Measurements from ENCODE around the gene PER3. TPM values are rescaled to one million over a fixed set of nuclear protein-coding genes. Genes with fewer than 3 reads are reported as not detected.

PER3 gene
- total RNA-seq, 2 experiments from 2014 or later = 2.3 to 2.5 TPM

DNA sequence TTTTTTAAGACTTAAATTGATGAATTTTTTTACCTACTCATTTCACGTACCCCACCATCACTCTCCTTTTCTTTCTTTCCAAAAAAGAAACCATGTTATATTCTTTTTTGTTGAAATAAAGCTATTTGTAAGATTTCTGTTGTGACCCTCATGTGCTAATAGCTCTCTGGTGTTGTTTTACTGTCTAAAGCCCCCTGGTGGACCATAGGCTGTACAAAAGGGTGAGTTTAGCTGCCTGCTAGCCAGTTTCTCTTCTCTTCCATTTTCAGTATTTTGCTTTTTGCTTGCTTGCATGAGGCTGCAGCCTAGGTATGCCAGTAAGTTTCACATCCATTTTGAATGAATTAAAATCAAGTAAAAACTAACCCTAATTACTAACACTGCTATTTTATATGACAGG lies 28.6 kb upstream of the PER3 start:
- Mint-ChIP-seq H3K27me3 (peaks cover 8% of the 10 kb centered on the region), H3K27ac (no peak overlapping the region), H3K9me3 (ENCODE audit: low read depth) (no peaks in the 10 kb centered on the region), H3K4me3 (no peak overlapping the region), H3K4me1 (peaks cover 20% of the 10 kb centered on the region), H3K36me3 (ENCODE audit: low read depth) (no peaks in the 10 kb centered on the region)
- CTCF ChIA-PET = interaction anchor here (0.7 to 10.2 kb wide), 2 partner anchors 88 to 169 kb away, joined by 3 to 334 read pairs; no protein-coding TSS in a partner anchor
- ATAC-seq (no peak), DNase-seq (no peak)
- POLR2A ChIA-PET = no interaction called here
- intact Hi-C loops (cut with DNase I, micrococcal nuclease) = no loop called here

DNA sequence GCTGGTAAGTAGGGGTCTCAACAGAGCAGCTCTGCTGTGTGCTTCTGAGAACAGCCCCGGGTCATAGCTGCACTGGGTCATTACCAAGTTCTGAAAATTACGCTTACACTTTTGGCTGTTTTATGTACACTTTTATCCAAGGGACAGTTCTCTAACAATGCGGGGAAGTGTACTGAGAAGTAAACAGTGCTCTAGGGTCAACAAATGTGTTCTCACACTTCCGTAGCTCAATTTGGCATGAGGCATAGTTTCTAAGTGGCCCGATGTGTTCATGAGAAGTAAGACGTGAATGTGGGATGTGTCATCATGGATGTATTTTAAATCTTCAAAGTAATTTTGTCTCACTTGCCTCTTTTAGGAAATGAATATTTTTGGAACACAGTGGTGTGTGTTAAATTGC lies 23.8 kb upstream of the PER3 start:
- no peaks in the 10 kb centered on the region for H3K9me3 Mint-ChIP-seq (ENCODE audit: low read depth)
- peaks cover 6% of the 10 kb centered on the region for H3K27me3 Mint-ChIP-seq
- ATAC-seq (no peak), DNase-seq (no peak)
- ChIA-PET POLR2A (no interaction called here), CTCF (interaction anchor here (1.1 to 2.7 kb wide), 4 partner anchors 8 to 92 kb away, joined by 3 to 23 read pairs (median 5); no protein-coding TSS in a partner anchor)
- H3K4me3 Mint-ChIP-seq = no peak overlapping the region
- H3K36me3 Mint-ChIP-seq (ENCODE audit: low read depth) = no peaks in the 10 kb centered on the region
- H3K4me1 Mint-ChIP-seq = no peaks in the 10 kb centered on the region
- intact Hi-C loops (cut with DNase I, micrococcal nuclease) = no loop called here
- no peak overlapping the region for H3K27ac Mint-ChIP-seq

DNA sequence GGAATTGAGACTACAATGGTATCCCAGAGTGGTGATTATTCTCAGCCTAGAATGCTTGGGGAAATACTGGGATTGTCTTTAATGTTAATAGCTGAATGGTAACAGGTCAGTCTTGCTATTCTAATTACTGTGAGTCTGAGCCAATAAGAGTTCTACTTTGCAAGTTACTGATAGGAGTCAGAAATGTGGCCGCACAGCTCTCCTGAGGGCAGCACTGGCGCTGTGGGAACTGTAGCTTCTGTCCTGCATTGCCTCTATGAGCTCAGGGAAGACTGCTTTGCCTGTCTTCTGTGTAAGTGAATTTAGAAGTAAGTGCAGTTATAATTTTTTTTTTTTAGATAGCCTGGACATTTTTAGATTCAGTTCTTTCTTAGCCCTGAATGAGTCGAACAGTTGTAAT lies 23.0 kb upstream of the PER3 start:
- ATAC-seq (no peak), DNase-seq (no peak)
- CTCF ChIA-PET = interaction anchor here (0.6 to 2.7 kb wide), 6 partner anchors 8 to 94 kb away, joined by 3 to 23 read pairs (median 4); no protein-coding TSS in a partner anchor
- Mint-ChIP-seq H3K4me1 (no peaks in the 10 kb centered on the region), H3K4me3 (no peak overlapping the region), H3K27me3 (peaks cover 2% of the 10 kb centered on the region), H3K9me3 (ENCODE audit: low read depth) (no peaks in the 10 kb centered on the region), H3K27ac (no peak overlapping the region), H3K36me3 (ENCODE audit: low read depth) (no peaks in the 10 kb centered on the region)
- intact Hi-C loops (cut with DNase I, micrococcal nuclease) = no loop called here
- POLR2A ChIA-PET = no interaction called here

DNA sequence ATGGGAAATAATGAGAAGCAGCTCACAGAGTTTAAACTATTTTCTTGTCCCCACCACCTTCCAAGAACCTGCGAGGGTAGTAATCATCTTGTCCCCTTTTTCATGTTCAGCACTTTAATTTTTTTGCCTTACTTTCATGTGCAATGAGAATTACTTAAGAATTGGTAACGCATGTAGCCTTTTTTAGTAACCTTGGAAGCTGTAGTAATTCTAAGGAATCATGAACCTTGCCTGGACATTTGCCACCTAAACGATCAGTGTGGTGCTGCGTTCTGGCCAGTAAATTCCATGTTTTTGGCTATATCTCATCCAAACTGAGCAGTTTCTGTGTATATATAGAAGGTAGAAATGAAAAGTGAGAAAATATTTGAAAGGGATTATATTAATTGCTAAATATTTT lies 16.9 kb upstream of the PER3 start:
- H3K4me1 Mint-ChIP-seq = peaks cover 8% of the 10 kb centered on the region
- CTCF ChIA-PET = interaction anchor here (0.6 to 5.0 kb wide), 3 partner anchors 15 to 98 kb away, joined by 3 to 28 read pairs (median 3); no protein-coding TSS in a partner anchor
- intact Hi-C loops (cut with DNase I, micrococcal nuclease) = no loop called here

DNA sequence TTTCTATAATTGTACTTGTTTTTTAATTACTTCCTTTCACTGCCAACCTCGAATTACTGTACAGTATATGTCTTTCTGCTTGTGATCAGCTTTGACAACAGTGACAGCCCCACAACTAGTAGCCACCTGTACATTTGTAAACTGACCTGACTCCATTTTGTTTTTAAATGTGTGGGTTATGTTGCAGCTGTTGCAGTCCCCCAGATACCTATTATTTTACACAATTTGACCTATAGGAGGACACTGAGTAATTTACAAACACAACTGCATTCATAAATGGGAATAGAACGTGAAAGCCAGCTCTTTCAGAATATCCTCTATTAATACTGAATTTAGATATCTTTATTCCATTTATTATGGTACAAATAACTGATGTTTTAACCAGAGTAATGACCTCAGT lies 15.5 kb upstream of the PER3 start:
- Mint-ChIP-seq H3K27ac (no peak overlapping the region), H3K4me3 (no peak overlapping the region), H3K36me3 (ENCODE audit: low read depth) (peaks cover 4% of the 10 kb centered on the region), H3K9me3 (ENCODE audit: low read depth) (no peaks in the 10 kb centered on the region), H3K4me1 (peaks cover 21% of the 10 kb centered on the region), H3K27me3 (peaks cover 6% of the 10 kb centered on the region)
- ChIA-PET POLR2A (no interaction called here), CTCF (interaction anchor here (0.7 to 5.0 kb wide), 8 partner anchors 9 to 213 kb away, joined by 3 to 28 read pairs (median 4); no protein-coding TSS in a partner anchor)
- ATAC-seq = no peak
- intact Hi-C loops (cut with DNase I, micrococcal nuclease) = no loop called here
- DNase-seq = no peak

More for the DNA sequence above, 16.9 kb upstream of the PER3 start:
- POLR2A ChIA-PET = no interaction called here
- H3K9me3 Mint-ChIP-seq (ENCODE audit: low read depth) = no peaks in the 10 kb centered on the region
- no peak overlapping the region for H3K4me3 Mint-ChIP-seq
- H3K36me3 Mint-ChIP-seq (ENCODE audit: low read depth) = no peaks in the 10 kb centered on the region
- no peak for DNase-seq
- no peak for ATAC-seq
- H3K27ac Mint-ChIP-seq = no peak overlapping the region
- H3K27me3 Mint-ChIP-seq = peaks cover 7% of the 10 kb centered on the region

DNA sequence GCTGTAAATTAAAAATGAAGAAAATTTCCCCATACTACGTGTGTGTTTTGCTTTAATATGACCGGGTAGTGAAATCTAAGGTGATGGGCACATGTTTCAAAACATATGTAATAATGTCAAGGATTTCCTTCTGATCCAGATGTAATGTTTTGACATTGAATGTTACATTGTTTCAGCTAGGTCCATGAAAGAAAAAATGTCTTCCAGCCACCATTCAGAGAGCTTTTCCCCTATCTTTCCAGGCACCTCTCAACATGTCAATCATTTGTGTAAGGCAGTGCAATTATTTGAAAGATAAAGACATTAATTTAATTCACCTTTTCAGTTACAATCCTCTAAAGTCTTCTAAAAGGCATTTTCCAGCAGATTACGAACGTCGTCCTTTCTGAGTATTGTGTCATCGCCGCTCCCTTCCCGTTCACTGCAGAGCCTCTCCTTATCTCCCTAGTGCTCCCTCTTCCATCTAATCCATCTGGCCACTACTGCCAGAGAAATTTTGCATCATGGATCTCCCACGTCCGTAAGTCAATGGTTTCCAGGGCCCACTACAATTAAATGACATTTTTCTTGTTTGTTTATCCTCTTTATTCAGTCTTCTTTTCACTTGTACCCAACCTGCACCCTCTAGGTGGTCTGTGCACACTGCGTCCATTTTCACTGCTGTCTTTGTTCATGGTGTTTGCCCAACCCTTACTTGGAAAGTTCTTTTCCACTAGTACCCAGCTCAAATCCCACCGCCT lies 14.2 kb upstream of the PER3 start:
- CTCF ChIA-PET = interaction anchor here (1.0 to 5.0 kb wide), 6 partner anchors 11 to 214 kb away, joined by 3 to 28 read pairs (median 4); no protein-coding TSS in a partner anchor
- intact Hi-C loops (cut with DNase I, micrococcal nuclease) = loop anchor here in 1 of 2 experiments (5.0 kb wide), 1 partner anchor 1168 kb away; the partner anchor contains the start of gene KLHL21
- no peak for ATAC-seq
- H3K9me3 Mint-ChIP-seq (ENCODE audit: low read depth) = no peaks in the 10 kb centered on the region
- H3K4me1 Mint-ChIP-seq = peaks cover 21% of the 10 kb centered on the region
- POLR2A ChIA-PET = no interaction called here
- H3K27ac Mint-ChIP-seq = peak overlapping the region; percentile 28
- DNase-seq = no peak
- peaks cover 6% of the 10 kb centered on the region for H3K27me3 Mint-ChIP-seq
- peak overlapping the region; percentile 5 for H3K4me3 Mint-ChIP-seq
- H3K36me3 Mint-ChIP-seq (ENCODE audit: low read depth) = peaks cover 7% of the 10 kb centered on the region

DNA sequence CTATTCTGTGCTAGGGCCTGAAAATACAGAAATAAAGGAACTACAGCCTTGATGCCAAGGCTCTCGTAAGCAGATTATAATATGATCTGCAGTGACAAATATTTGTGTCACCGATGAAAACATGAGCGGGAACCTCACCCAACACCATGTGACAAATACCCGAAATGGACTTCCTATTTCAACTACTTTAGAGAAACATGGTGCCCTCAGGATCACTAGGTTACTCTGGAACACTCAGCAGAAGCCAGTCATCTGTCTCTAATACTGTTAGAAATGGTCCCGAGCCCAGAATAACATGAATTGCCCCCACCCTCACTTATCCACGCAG lies 13.5 kb upstream of the PER3 start:
- Mint-ChIP-seq H3K4me3 (peak overlapping the region; percentile 80), H3K27me3 (peaks cover 6% of the 10 kb centered on the region), H3K27ac (peak overlapping the region; percentile 62), H3K36me3 (ENCODE audit: low read depth) (peaks cover 11% of the 10 kb centered on the region), H3K4me1 (peaks cover 21% of the 10 kb centered on the region), H3K9me3 (ENCODE audit: low read depth) (no peaks in the 10 kb centered on the region)
- POLR2A ChIA-PET = no interaction called here
- DNase-seq = no peak
- CTCF ChIA-PET = no interaction called here
- peak; percentile 48 for ATAC-seq
- intact Hi-C loops (cut with DNase I, micrococcal nuclease) = loop anchor here in 1 of 2 experiments (5.0 kb wide), 1 partner anchor 1168 kb away; the partner anchor contains the start of gene KLHL21

DNA sequence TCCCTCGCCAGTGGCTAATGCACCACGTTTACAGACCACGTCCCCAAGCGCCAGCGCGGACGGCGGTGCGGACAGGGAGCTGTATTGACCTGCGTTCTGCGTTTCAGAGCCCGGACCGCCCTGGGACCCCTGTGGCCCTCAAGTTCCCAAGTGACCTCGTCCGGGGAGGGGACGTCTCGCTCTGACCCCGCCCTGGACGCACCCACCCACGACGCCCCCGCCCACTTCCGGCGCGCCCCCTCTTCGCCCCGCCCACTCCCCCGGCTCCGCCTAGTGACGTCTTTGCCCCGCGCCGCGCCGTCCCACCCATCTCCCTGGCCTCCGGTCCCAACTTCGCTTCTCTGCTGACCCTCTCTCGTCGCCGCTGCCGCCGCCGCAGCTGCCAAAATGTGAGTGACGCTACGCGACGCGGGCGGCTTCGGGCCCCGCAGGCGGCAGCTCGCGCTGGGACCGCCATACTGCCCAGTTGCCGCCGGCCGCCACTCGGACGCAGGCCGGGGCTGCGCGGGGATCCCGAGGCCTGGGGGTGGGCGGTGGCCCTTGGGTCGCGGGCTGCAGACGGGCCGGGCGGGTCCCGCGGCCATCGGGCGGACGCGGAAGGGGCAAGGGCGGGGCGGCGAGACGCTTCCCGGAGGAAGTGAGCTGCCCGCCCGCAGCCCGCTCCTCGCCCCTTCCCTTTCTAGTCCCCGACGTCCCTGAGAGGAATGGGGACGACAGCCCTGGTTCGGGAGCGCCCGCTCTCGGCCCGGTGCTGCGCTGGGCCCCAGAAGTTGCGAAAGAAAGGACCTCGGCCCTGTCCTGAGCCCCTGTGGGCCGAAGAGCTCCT lies 12.9 kb upstream of the PER3 start, which contains the start of gene VAMP3:
TSS of gene VAMP3 (plus strand) at position 300 of the 826 bp plus-strand sequence. CDS start at position 388, 88 bp downstream.
- DNase-seq = peak; percentile 94
- Mint-ChIP-seq H3K27me3 (peaks cover 6% of the 10 kb centered on the region), H3K4me3 (peak within 1 kb of the TSS; percentile 80), H3K9me3 (ENCODE audit: low read depth) (no peaks in the 10 kb centered on the region), H3K27ac (peak within 1 kb of the TSS; percentile 72), H3K36me3 (ENCODE audit: low read depth) (peaks cover 16% of the 10 kb centered on the region), H3K4me1 (peaks cover 21% of the 10 kb centered on the region)
- intact Hi-C loops (cut with DNase I, micrococcal nuclease) = loop anchor here (1.0 to 5.0 kb wide), 6 partner anchors 12 to 1169 kb away; partner anchors contain the start of genes CAMTA1 (in 1 of the 2), DNAJC11 (in 1 of the 2), KLHL21 (in 1 of the 2) and PARK7 (in 1 of the 2)
- POLR2A ChIA-PET = interaction anchor here (1.1 kb wide), 1 partner anchor 222 kb away, joined by 3 read pairs; no protein-coding TSS in a partner anchor
- peak; percentile 90 for ATAC-seq
- CTCF ChIA-PET = interaction anchor here (0.5 to 0.8 kb wide), 2 partner anchors 18 to 535 kb away, joined by 3 to 5 read pairs; no protein-coding TSS in a partner anchor

DNA sequence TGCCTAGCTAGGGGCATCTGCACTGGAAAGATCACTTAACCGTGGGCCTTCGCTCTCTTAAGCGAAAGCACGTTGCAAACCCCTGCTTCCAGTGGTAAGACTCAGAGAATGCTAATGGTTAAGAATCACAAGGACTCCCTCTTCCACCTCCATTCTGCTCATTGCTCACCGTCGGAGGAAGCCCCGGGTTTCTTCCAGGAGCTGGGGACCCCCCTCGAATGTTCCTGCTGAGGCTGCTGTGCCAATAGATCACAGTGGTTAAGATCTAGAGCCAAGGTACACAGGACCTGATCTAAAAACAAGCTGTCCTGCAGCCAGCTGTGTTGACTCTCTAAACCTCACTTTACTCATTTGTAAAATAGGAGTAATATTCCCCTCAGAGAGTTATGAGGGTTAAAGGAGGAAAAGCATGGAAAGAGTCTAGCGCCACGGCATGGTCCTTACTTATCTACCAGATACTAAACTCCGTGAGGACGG lies 12.2 kb upstream of the PER3 start:
- DNase-seq = peak; percentile 9

DNA sequence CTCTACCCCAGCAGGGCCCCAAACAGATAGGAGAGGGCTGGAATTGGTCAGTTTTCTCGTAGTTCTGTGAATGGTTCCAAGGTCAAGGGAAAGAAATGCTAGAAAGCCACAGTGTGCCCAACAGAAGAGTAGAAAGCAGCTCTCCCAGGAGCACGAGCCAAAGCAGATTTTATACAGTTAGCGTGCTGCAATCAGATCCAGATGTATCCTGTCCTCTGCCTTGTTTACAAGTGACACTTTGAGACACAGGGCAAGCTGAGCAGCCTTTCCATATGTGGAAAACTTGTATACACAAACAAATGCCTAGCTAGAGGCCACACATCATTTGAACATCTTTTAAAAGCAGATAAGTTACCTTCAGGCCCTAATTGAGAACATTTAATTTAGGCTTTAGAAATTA lies 6.5 kb upstream of the PER3 start:
- CTCF ChIA-PET = no interaction called here
- H3K27ac Mint-ChIP-seq = no peak overlapping the region
- H3K27me3 Mint-ChIP-seq = no peaks in the 10 kb centered on the region
- H3K9me3 Mint-ChIP-seq (ENCODE audit: low read depth) = no peaks in the 10 kb centered on the region
- H3K36me3 Mint-ChIP-seq (ENCODE audit: low read depth) = peaks cover 41% of the 10 kb centered on the region
- H3K4me3 Mint-ChIP-seq = no peak overlapping the region
- intact Hi-C loops (cut with DNase I, micrococcal nuclease) = no loop called here
- no peak for DNase-seq
- ATAC-seq = no peak
- peaks cover 24% of the 10 kb centered on the region for H3K4me1 Mint-ChIP-seq
- POLR2A ChIA-PET = no interaction called here

More for the DNA sequence above, 12.2 kb upstream of the PER3 start:
- POLR2A ChIA-PET = interaction anchor here (1.1 kb wide), 1 partner anchor 222 kb away, joined by 3 read pairs; no protein-coding TSS in a partner anchor
- Mint-ChIP-seq H3K4me3 (peak overlapping the region; percentile 80), H3K27me3 (peaks cover 6% of the 10 kb centered on the region), H3K9me3 (ENCODE audit: low read depth) (no peaks in the 10 kb centered on the region), H3K4me1 (peaks cover 21% of the 10 kb centered on the region), H3K36me3 (ENCODE audit: low read depth) (peaks cover 22% of the 10 kb centered on the region), H3K27ac (peak overlapping the region; percentile 72)
- intact Hi-C loops (cut with DNase I, micrococcal nuclease) = loop anchor here (1.0 to 5.0 kb wide), 6 partner anchors 11 to 1170 kb away; partner anchors contain the start of genes CAMTA1 (in 1 of the 2), DNAJC11 (in 1 of the 2), KLHL21 (in 1 of the 2) and PARK7 (in 1 of the 2)
- CTCF ChIA-PET = interaction anchor here (0.5 to 0.8 kb wide), 2 partner anchors 19 to 536 kb away, joined by 3 to 5 read pairs; no protein-coding TSS in a partner anchor
- ATAC-seq = peak; percentile 17

DNA sequence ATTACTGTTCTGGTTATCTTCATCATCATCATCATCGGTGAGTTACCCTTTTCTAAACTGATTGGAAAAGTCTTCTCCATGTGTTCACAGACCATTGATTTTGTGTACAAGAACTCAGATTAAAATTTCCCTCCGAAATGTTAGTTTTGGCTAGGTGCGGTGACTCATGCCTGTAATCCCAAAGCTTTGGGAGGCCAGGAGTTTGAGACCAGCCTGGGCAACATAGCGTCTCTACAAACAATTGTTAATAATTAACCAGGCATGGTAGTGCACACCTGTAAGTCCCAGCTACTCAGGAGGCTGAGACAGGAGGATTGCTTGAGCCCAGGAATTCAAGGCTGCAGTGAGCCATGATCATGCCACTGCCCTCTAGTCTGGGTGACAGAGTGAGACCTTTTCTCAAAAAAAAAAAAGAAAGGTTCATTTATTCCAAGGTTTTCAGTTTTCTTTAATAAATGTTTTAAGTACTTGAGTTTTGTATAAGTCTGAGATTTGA lies 5.9 kb upstream of the PER3 start:
- no peak overlapping the region for H3K27ac Mint-ChIP-seq
- peaks cover 38% of the 10 kb centered on the region for H3K36me3 Mint-ChIP-seq (ENCODE audit: low read depth)
- DNase-seq (no peak), ATAC-seq (no peak)
- peaks cover 23% of the 10 kb centered on the region for H3K4me1 Mint-ChIP-seq
- ChIA-PET POLR2A (no interaction called here), CTCF (no interaction called here)
- no peak overlapping the region for H3K4me3 Mint-ChIP-seq
- intact Hi-C loops (cut with DNase I, micrococcal nuclease) = no loop called here
- H3K9me3 Mint-ChIP-seq (ENCODE audit: low read depth) = no peaks in the 10 kb centered on the region
- H3K27me3 Mint-ChIP-seq = no peaks in the 10 kb centered on the region

Measured in activated CD4-positive, alpha-beta T cell treated with anti-CD3 and anti-CD28 coated beads for 36 hours (primary cell).